Astrocyte of the cerebellum (primary cell): ENCODE measurements around the gene TMEM130.
A peak's percentile ranks its signal among the peaks of the same experiment; 100 is the strongest.

Experiments used
- DNase-seq: peaks from one replicate; pipeline ENCODE4 v3.0.0-alpha.2; 2011; ENCODE audit warnings: low read depth
- H3K4me3 ChIP-seq: 2 replicates; pipeline ENCODE4 v1.5.1; 2011; ENCODE audit warnings: mild to moderate bottlenecking, low read depth, low read length, moderate library complexity
- CTCF ChIP-seq: IDR thresholded peaks from 2 replicates; pipeline ENCODE4 v1.5.1; 2012; ENCODE audit warnings: low read length, low read depth, moderate library complexity, mild to moderate bottlenecking; ENCODE audit errors: missing control alignments
- in situ Hi-C: cut with HindIII; loops from 2 replicates; pipeline ENCODE4 v1.10.0; 2017; ENCODE audit warnings: low sequenced_read_pairs

TMEM130 gene

GRCh38 chr7:98892609-98893008, 22.8 kb upstream of the TMEM130 start:
- no peak for DNase-seq
- TF ChIP-seq CTCF: no peak
- in situ Hi-C loops: loop anchor here (5.0 to 10.0 kb wide), 2 partner anchors 40 to 92 kb away; no protein-coding TSS in a partner anchor
- H3K4me3 ChIP-seq: no peak overlapping the region

- in situ Hi-C loops: no loop called here
- no peak for TF ChIP-seq CTCF
- H3K4me3 ChIP-seq: no peak overlapping the region
- DNase-seq: no peak
Measured at GRCh38 chr7:98887038-98887437, 17.2 kb upstream of the TMEM130 start.

- in situ Hi-C loops: no loop called here
- DNase-seq: no peak
- TF ChIP-seq CTCF: no peak
- H3K4me3 ChIP-seq: no peak overlapping the region
Measured at GRCh38 chr7:98884416-98884815, 14.6 kb upstream of the TMEM130 start.

GRCh38 chr7:98881561-98882315, 11.9 kb upstream of the TMEM130 start:
- no peak for TF ChIP-seq CTCF
- in situ Hi-C loops: no loop called here
- no peak overlapping the region for H3K4me3 ChIP-seq
- DNase-seq: no peak

GRCh38 chr7:98880485-98880884, 10.7 kb upstream of the TMEM130 start:
- no peak for TF ChIP-seq CTCF
- no peak for DNase-seq
- H3K4me3 ChIP-seq: no peak overlapping the region
- in situ Hi-C loops: no loop called here

- TF ChIP-seq CTCF: no peak
- DNase-seq: no peak
- in situ Hi-C loops: no loop called here
- peak overlapping the region; percentile 96 for H3K4me3 ChIP-seq
Measured at GRCh38 chr7:98879979-98880315, 10.1 kb upstream of the TMEM130 start.
